GM06990 (cell line): ENCODE results near the gene MRTFB.

Experiments
- DNase-seq: peaks from one replicate; pipeline ENCODE4 v3.0.0-alpha.2; 2011; ENCODE audit not compliant: insufficient read length; ENCODE audit errors: extremely low read depth
- H3K27me3 ChIP-seq: replicated peaks from 2 replicates; pipeline ENCODE4 v1.6.0; 2011; ENCODE audit warnings: low read length; ENCODE audit not compliant: control insufficient read depth, insufficient read depth
- H3K36me3 ChIP-seq: 2 replicates; pipeline ENCODE4 v1.5.1; 2011; ENCODE audit warnings: low read length; ENCODE audit not compliant: control insufficient read depth, insufficient read depth
- H3K4me3 ChIP-seq: replicated peaks from 2 replicates; pipeline ENCODE4 v1.5.1; 2011; ENCODE audit warnings: low read depth, mild to moderate bottlenecking, control low read depth, low read length
- CTCF ChIP-seq: IDR thresholded peaks from 2 replicates; pipeline ENCODE4 v1.5.1; 2011; ENCODE audit warnings: low read length, control low read depth, mild to moderate bottlenecking, inconsistent platforms; ENCODE audit not compliant: insufficient read depth, poor library complexity, severe bottlenecking

MRTFB gene

DNA sequence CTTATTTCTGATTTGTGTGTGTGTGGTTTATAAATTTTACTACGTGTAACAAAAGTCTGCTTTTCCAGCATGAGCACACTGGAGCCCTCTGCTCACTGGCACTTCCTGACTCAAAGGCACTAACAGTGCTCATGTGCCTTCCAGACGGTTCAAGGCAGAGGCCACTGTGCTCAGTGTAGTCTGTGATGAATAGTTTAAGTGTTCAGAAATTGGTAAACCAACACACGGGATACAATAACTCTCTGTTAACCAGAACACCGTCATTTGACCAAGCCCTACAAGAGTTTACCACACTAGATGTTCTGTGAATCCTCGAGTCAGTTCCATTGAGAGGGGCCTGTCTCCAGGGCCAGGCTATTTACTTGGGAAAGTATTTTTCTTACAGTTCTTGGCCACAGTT is 191.9 kb downstream of the MRTFB start:
- no peak for TF ChIP-seq CTCF
- H3K4me3 ChIP-seq, result no peak overlapping the region
- H3K27me3 ChIP-seq, result no peaks in the 10 kb centered on the region
- peaks cover 4% of the 10 kb centered on the region for H3K36me3 ChIP-seq
- DNase-seq, result no peak

- no peak overlapping the region for H3K4me3 ChIP-seq
- TF ChIP-seq CTCF, result no peak
- H3K36me3 ChIP-seq, result peaks cover 4% of the 10 kb centered on the region
- DNase-seq, result no peak
- no peaks in the 10 kb centered on the region for H3K27me3 ChIP-seq
Measured at GRCh38 chr16:14263769-14264168, 192.7 kb downstream of the MRTFB start.

GRCh38 chr16:14264327-14264943 is 193.3 kb downstream of the MRTFB start:
- H3K27me3 ChIP-seq, result no peaks in the 10 kb centered on the region
- H3K4me3 ChIP-seq, result no peak overlapping the region
- DNase-seq, result no peak
- H3K36me3 ChIP-seq, result peaks cover 4% of the 10 kb centered on the region
- no peak for TF ChIP-seq CTCF

DNA sequence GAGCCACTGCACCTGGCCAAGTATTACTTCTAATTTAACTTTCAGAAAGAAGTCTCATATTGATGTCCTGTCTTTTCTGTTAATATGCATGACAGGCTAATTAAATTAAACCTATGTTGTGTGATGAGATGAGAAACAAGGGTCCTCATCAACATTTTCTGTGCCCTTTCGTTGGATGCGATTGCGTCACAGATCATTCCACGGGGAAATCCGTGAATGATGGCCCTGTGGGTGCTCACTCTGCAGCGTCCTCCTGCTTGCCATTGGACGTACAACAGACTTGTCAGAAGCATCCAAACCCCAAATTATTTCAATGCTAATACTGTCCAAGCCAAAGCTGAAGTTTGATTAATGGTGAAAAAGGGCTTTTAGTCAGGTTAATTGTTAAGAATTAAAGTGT is 197.0 kb downstream of the MRTFB start:
- no peak for TF ChIP-seq CTCF
- no peak for DNase-seq
- Histone ChIP-seq H3K36me3 (no peaks in the 10 kb centered on the region; the same call in 1 of the 2 replicates), H3K27me3 (no peaks in the 10 kb centered on the region), H3K4me3 (no peak overlapping the region)

- no peaks in the 10 kb centered on the region for H3K27me3 ChIP-seq
- TF ChIP-seq CTCF, result no peak
- no peak for DNase-seq
- no peak overlapping the region for H3K4me3 ChIP-seq
- H3K36me3 ChIP-seq, result no peaks in the 10 kb centered on the region
Measured at GRCh38 chr16:14275934-14276333, 204.8 kb downstream of the MRTFB start.

DNA sequence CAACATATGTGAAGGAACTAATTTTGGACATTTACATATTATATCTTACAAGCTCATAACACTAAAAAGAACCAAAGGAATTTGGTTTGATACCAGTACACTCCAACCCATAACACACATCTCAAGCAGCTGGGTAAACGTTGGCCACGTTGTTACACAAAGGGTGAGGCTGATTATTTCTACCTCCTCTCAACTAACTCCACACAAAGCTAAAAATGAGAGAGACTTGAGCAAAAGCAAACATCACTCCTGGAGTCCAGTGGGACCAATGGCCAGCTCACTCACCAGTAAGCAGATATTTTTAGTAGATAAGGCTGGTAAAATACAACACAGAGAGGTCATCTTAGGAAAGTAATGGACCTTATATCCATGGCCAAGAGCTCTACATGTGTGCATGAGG is 207.6 kb downstream of the MRTFB start:
- no peaks in the 10 kb centered on the region for H3K36me3 ChIP-seq
- H3K4me3 ChIP-seq, result no peak overlapping the region
- no peaks in the 10 kb centered on the region for H3K27me3 ChIP-seq
- DNase-seq, result no peak
- TF ChIP-seq CTCF, result no peak
